LNCAP (cell line): ENCODE measurements around the gene NDUFAF3.

ENCODE experiments used
- CTCF ChIP-seq: fragments of 450-650 bp; IDR thresholded peaks from 2 replicates; pipeline ENCODE4 v1.5.1; 2017; ENCODE audit warnings: mild to moderate bottlenecking

The NDUFAF3 gene

GRCh38 chr3:48993834-48994233 is 28.1 kb upstream of the NDUFAF3 start:
- no peak for TF ChIP-seq CTCF

GRCh38 chr3:48996640-48997039 is 25.3 kb upstream of the NDUFAF3 start:
- no peak for TF ChIP-seq CTCF

GRCh38 chr3:48997102-48997635 is 24.8 kb upstream of the NDUFAF3 start:
- TF ChIP-seq CTCF = no peak

- no peak for TF ChIP-seq CTCF
Measured at GRCh38 chr3:48997714-48998637, 23.9 kb upstream of the NDUFAF3 start.

- TF ChIP-seq CTCF = no peak
Measured at GRCh38 chr3:48999085-48999858, 22.6 kb upstream of the NDUFAF3 start.

GRCh38 chr3:49001155-49001554 is 20.8 kb upstream of the NDUFAF3 start:
- TF ChIP-seq CTCF = no peak
